GM23338 (cell line): ENCODE results near the gene VDAC1. TPM values are rescaled to one million over a fixed set of nuclear protein-coding genes. Genes with fewer than 3 reads are reported as not detected.
A peak's percentile ranks its signal among the peaks of the same experiment; 100 is the strongest.

Source experiments
- ATAC-seq: fragments of 200-7000 bp; cut with Tn5 transposase; 3 replicates; pipeline ENCODE4 v1.9.1; 2020
- DNase-seq: peaks from one replicate; pipeline ENCODE4 v3.0.0-alpha.2; 2015; ENCODE audit warnings: low spot score
- H2AFZ ChIP-seq: fragments of 200-600 bp; sonication (generic); 2 replicates; pipeline ENCODE4 v1.8.0; 2016; ENCODE audit warnings: antibody characterized with exemption, mild to moderate bottlenecking, moderate library complexity
- H3F3A ChIP-seq: fragments of 200-600 bp; sonication (generic); replicated peaks from 2 replicates; pipeline ENCODE4 v1.8.0; 2017; ENCODE audit warnings: antibody characterized with exemption, mixed run types, low read depth
- H3K27ac ChIP-seq: fragments of 200-600 bp; sonication (generic); 2 replicates; pipeline ENCODE4 v1.6.1; 2016; ENCODE audit warnings: low read depth
- H3K27me3 ChIP-seq: fragments of 200-600 bp; sonication (generic); 2 replicates; pipeline ENCODE4 v1.8.0; 2016; ENCODE audit warnings: mild to moderate bottlenecking, mixed run types, moderate library complexity; ENCODE audit not compliant: insufficient read depth
- H3K36me3 ChIP-seq: fragments of 200-600 bp; sonication (generic); 2 replicates; pipeline ENCODE4 v1.8.0; 2016; ENCODE audit warnings: mild to moderate bottlenecking; ENCODE audit not compliant: insufficient read depth
- H3K4me1 ChIP-seq: fragments of 200-600 bp; sonication (generic); 2 replicates; pipeline ENCODE4 v1.8.0; 2016; ENCODE audit warnings: mild to moderate bottlenecking, moderate library complexity; ENCODE audit not compliant: insufficient read depth
- H3K4me2 ChIP-seq: fragments of 200-600 bp; sonication (generic); 2 replicates; pipeline ENCODE4 v1.7.1; 2017; ENCODE audit warnings: mixed run types
- H3K4me3 ChIP-seq: fragments of 200-600 bp; sonication (generic); 2 replicates; pipeline ENCODE4 v1.6.1; 2016; ENCODE audit warnings: mixed run types
- H3K79me2 ChIP-seq: fragments of 200-600 bp; sonication (generic); replicated peaks from 2 replicates; pipeline ENCODE4 v1.8.0; 2017; ENCODE audit warnings: mild to moderate bottlenecking; ENCODE audit not compliant: insufficient read depth
- H3K9me2 ChIP-seq: fragments of 200-600 bp; sonication (generic); 2 replicates; pipeline ENCODE4 v1.8.0; 2017; ENCODE audit not compliant: insufficient read depth
- H4K20me1 ChIP-seq: fragments of 200-600 bp; sonication (generic); replicated peaks from 2 replicates; pipeline ENCODE4 v1.8.0; 2017; ENCODE audit warnings: mild to moderate bottlenecking; ENCODE audit not compliant: insufficient read depth
- H3K27ac Mint-ChIP-seq: 2 replicates; pipeline ENCODE4 v1.8.0; 2020; ENCODE audit warnings: inconsistent platforms, mild to moderate bottlenecking, moderate library complexity, mixed read lengths
- H3K27me3 Mint-ChIP-seq: 3 replicates; pipeline ENCODE4 v1.8.0; 2022; ENCODE audit warnings: low read depth, mild to moderate bottlenecking, moderate library complexity, mixed read lengths, inconsistent platforms; ENCODE audit not compliant: insufficient read depth, poor library complexity
- H3K36me3 Mint-ChIP-seq: 3 replicates; pipeline ENCODE4 v1.8.0; 2021; ENCODE audit warnings: low read depth, mild to moderate bottlenecking, inconsistent platforms, moderate library complexity, mixed read lengths
- H3K4me1 Mint-ChIP-seq: 3 replicates; pipeline ENCODE4 v1.8.0; 2020; ENCODE audit warnings: mild to moderate bottlenecking, inconsistent platforms, mixed read lengths
- H3K4me3 Mint-ChIP-seq: 3 replicates; pipeline ENCODE4 v1.8.0; 2021; ENCODE audit warnings: moderate library complexity, mild to moderate bottlenecking, inconsistent platforms, mixed read lengths
- H3K9me3 Mint-ChIP-seq: 3 replicates; pipeline ENCODE4 v1.8.0; 2020; ENCODE audit warnings: moderate library complexity, mild to moderate bottlenecking, inconsistent platforms, mixed read lengths
- CREB1 ChIP-seq: fragments of 250-450 bp; sonication (Bioruptor Pico); IDR thresholded peaks from 2 replicates; pipeline ENCODE4 v1.5.0; 2020; ENCODE audit warnings: low read depth, mild to moderate bottlenecking, moderate library complexity
- CTCF ChIP-seq, 2 experiments: fragments of 200-600 bp in 1 of 2; sonication (generic) in 1 of 2; conservative IDR thresholded peaks; 2 replicates each; pipeline versions ENCODE4 v1.5.1 to v1.6.1; 2016 to 2017; ENCODE audit warnings: antibody characterized with exemption in 2 of 2, low read depth in 2 of 2, mild to moderate bottlenecking in 2 of 2, moderate library complexity in 1 of 2
- ETS1 ChIP-seq: IDR thresholded peaks from 2 replicates; pipeline ENCODE4 v1.6.1; 2016; ENCODE audit warnings: antibody characterized with exemption
- EZH2 ChIP-seq: fragments of 200-600 bp; sonication (generic); IDR thresholded peaks from one replicate; pipeline ENCODE4 v1.8.0; 2017; ENCODE audit warnings: antibody characterized with exemption, mild to moderate bottlenecking, low read depth; ENCODE audit not compliant: unreplicated experiment
- JUNB ChIP-seq: IDR thresholded peaks from one replicate; pipeline ENCODE4 v1.6.1; 2016; ENCODE audit warnings: antibody characterized with exemption; ENCODE audit not compliant: unreplicated experiment
- NANOG ChIP-seq: IDR thresholded peaks from 2 replicates; pipeline ENCODE4 v1.6.1; 2016; ENCODE audit warnings: antibody characterized with exemption, borderline replicate concordance
- REST ChIP-seq: IDR thresholded peaks from one replicate; pipeline ENCODE4 v1.6.1; 2018; ENCODE audit warnings: antibody characterized with exemption; ENCODE audit not compliant: unreplicated experiment
- STAT1 ChIP-seq: IDR thresholded peaks from one replicate; pipeline ENCODE4 v1.6.1; 2016; ENCODE audit warnings: antibody characterized with exemption; ENCODE audit not compliant: unreplicated experiment
- ZNF114 ChIP-seq: fragments of 250-450 bp; sonication (Bioruptor Pico); IDR thresholded peaks from 2 replicates; pipeline ENCODE4 v1.5.0; 2020; ENCODE audit warnings: mild to moderate bottlenecking, moderate library complexity
- ZNF331 ChIP-seq: fragments of 250-450 bp; sonication (Bioruptor Pico); IDR thresholded peaks from 2 replicates; pipeline ENCODE4 v1.5.0; 2020; ENCODE audit warnings: low read depth, mild to moderate bottlenecking, moderate library complexity
- ZNF462 ChIP-seq: fragments of 250-450 bp; sonication (Bioruptor Pico); IDR thresholded peaks from 2 replicates; pipeline ENCODE4 v1.5.0; 2020; ENCODE audit warnings: mild to moderate bottlenecking, moderate library complexity
- polyA plus RNA-seq: library from polyadenylated mRNA; unstranded; fragments of >200 nt; fragmentation: Nextera tagmentation; extraction: Ambion mirVana; gene quantifications from 2 replicates; pipeline ENCODE4 v1.2.1, GENCODE V29; 2016
- total RNA-seq: library from RNA; depleted of rRNA; stranded (reverse); fragments of >200 nt; shearing (Covaris generic); gene quantifications from 2 replicates; pipeline ENCODE4 v1.2.3, GENCODE V29; 2014

The VDAC1 gene
- total and polyA plus RNA-seq, 2 experiments from 2014 or later: 300 to 329 TPM

- no peak overlapping the region for H3K27ac ChIP-seq
- DNase-seq (peak; percentile 83), ATAC-seq (peak; percentile 84)
- H3K9me2 ChIP-seq: no peaks in the 10 kb centered on the region
- no peaks in the 10 kb centered on the region for H3K9me3 Mint-ChIP-seq
- peaks cover 2% of the 10 kb centered on the region; the same call in 1 of the 2 replicates for H3K36me3 ChIP-seq
- peaks cover 80% of the 10 kb centered on the region for H4K20me1 ChIP-seq
- H3K4me3 ChIP-seq: no peak overlapping the region
- H2AFZ ChIP-seq: no peak overlapping the region
- peak overlapping the region; percentile 43; the same call in 1 of the 2 replicates for H3K27ac Mint-ChIP-seq
- no peak overlapping the region for H3K4me2 ChIP-seq
- TF ChIP-seq CREB1 (CRISPR knock-in tag) (no peak), NANOG (no peak), EZH2 (no peak), ZNF114 (CRISPR knock-in tag) (no peak), CTCF (conservative IDR thresholded peaks at IDR 0.05; ENCODE audit: low read depth in 2 of 2) (peak; percentile 82 to 90), ETS1 (0 out of 2 replicates have a peak, but pooled peaks have one; percentile 22), STAT1 (no peak), JUNB (no peak), REST (no peak), ZNF462 (CRISPR knock-in tag) (peak; percentile 23; the same call in 1 of the 2 replicates), ZNF331 (CRISPR knock-in tag) (no peak)
- no peaks in the 10 kb centered on the region for H3K27me3 ChIP-seq
- 0 out of 2 replicates have a peak, but pooled peaks cover 6% of the 10 kb centered on the region for H3F3A ChIP-seq
- H3K4me1 Mint-ChIP-seq: peaks cover 48% of the 10 kb centered on the region
- H3K36me3 Mint-ChIP-seq: peaks cover 14% of the 10 kb centered on the region
- peaks cover 24% of the 10 kb centered on the region for H3K4me1 ChIP-seq
- no peak overlapping the region for H3K4me3 Mint-ChIP-seq
- H3K27me3 Mint-ChIP-seq: peaks cover 9% of the 10 kb centered on the region
- H3K79me2 ChIP-seq: peaks cover 100% of the 10 kb centered on the region
Measured at GRCh38 chr5:133996683-133997252, 8.0 kb downstream of the VDAC1 start.
